ENCODE results near the gene CEP41. TPM values are rescaled to one million over a fixed set of nuclear protein-coding genes. Genes with fewer than 3 reads are reported as not detected.

CEP41 gene
- total RNA-seq, 1 donor, result 9.8 TPM

- Histone ChIP-seq H3K4me2 (ENCODE audit: insufficient read depth, low read length) (peak overlapping the region; percentile 51), H3K36me3 (ENCODE audit: insufficient read depth, low read length) (no peaks in the 10 kb centered on the region), H3K9me3 (ENCODE audit: low read depth, low read length) (no peaks in the 10 kb centered on the region), H3K27me3 (ENCODE audit: insufficient read depth, low read length) (peaks cover 4% of the 10 kb centered on the region), H2AFZ (ENCODE audit: low read length) (peak overlapping the region; percentile 9), H3K79me2 (ENCODE audit: insufficient read depth, low read length) (peaks cover 14% of the 10 kb centered on the region), H3K4me1 (ENCODE audit: insufficient read depth, low read length) (peaks cover 20% of the 10 kb centered on the region), H3K27ac (ENCODE audit: low read depth, low read length) (no peak overlapping the region), H4K20me1 (ENCODE audit: insufficient read depth, low read length) (no peaks in the 10 kb centered on the region), H3K4me3 (ENCODE audit: insufficient read depth, low read length) (no peak overlapping the region)
- TF ChIP-seq CTCF (IDR thresholded peaks at IDR 0.05; ENCODE audit: extremely low read depth, low read depth, low read length), result no peak
- DNase-seq (ENCODE audit: insufficient read length, low spot score, missing footprints), result peak; percentile 70
These were observed 47.8 kb upstream of the CEP41 start for GRCh38 chr7:130488392-130489139.

- Histone ChIP-seq H2AFZ (ENCODE audit: low read length) (no peak overlapping the region), H3K4me3 (ENCODE audit: insufficient read depth, low read length) (no peak overlapping the region), H3K79me2 (ENCODE audit: insufficient read depth, low read length) (no peaks in the 10 kb centered on the region), H3K36me3 (ENCODE audit: insufficient read depth, low read length) (no peaks in the 10 kb centered on the region), H3K9me3 (ENCODE audit: low read depth, low read length) (no peaks in the 10 kb centered on the region), H3K4me2 (ENCODE audit: insufficient read depth, low read length) (no peak overlapping the region), H3K4me1 (ENCODE audit: insufficient read depth, low read length) (peaks cover 25% of the 10 kb centered on the region), H3K27me3 (ENCODE audit: insufficient read depth, low read length) (peaks cover 4% of the 10 kb centered on the region), H4K20me1 (ENCODE audit: insufficient read depth, low read length) (no peaks in the 10 kb centered on the region), H3K27ac (ENCODE audit: low read depth, low read length) (no peak overlapping the region)
- TF ChIP-seq CTCF (IDR thresholded peaks at IDR 0.05; ENCODE audit: extremely low read depth, low read depth, low read length), result no peak
- DNase-seq (ENCODE audit: insufficient read length, low spot score, missing footprints), result peak; percentile 74
These were observed 46.2 kb upstream of the CEP41 start for GRCh38 chr7:130486954-130487436.

GRCh38 chr7:130486114-130486953 is 45.5 kb upstream of the CEP41 start:
- H3K4me2 ChIP-seq (ENCODE audit: insufficient read depth, low read length), result no peak overlapping the region
- H3K27ac ChIP-seq (ENCODE audit: low read depth, low read length), result no peak overlapping the region
- peaks cover 31% of the 10 kb centered on the region for H3K4me1 ChIP-seq (ENCODE audit: insufficient read depth, low read length)
- peak; percentile 62 for DNase-seq (ENCODE audit: insufficient read length, low spot score, missing footprints)
- no peaks in the 10 kb centered on the region for H3K79me2 ChIP-seq (ENCODE audit: insufficient read depth, low read length)
- H3K9me3 ChIP-seq (ENCODE audit: low read depth, low read length), result no peaks in the 10 kb centered on the region
- TF ChIP-seq CTCF (IDR thresholded peaks at IDR 0.05; ENCODE audit: extremely low read depth, low read depth, low read length), result peak; percentile 8
- peaks cover 4% of the 10 kb centered on the region for H3K27me3 ChIP-seq (ENCODE audit: insufficient read depth, low read length)
- no peak overlapping the region for H3K4me3 ChIP-seq (ENCODE audit: insufficient read depth, low read length)
- H2AFZ ChIP-seq (ENCODE audit: low read length), result peak overlapping the region; percentile 37
- no peaks in the 10 kb centered on the region for H3K36me3 ChIP-seq (ENCODE audit: insufficient read depth, low read length)
- H4K20me1 ChIP-seq (ENCODE audit: insufficient read depth, low read length), result no peaks in the 10 kb centered on the region

GRCh38 chr7:130485734-130486113 is 44.9 kb upstream of the CEP41 start:
- no peak overlapping the region for H3K27ac ChIP-seq (ENCODE audit: low read depth, low read length)
- H3K79me2 ChIP-seq (ENCODE audit: insufficient read depth, low read length), result no peaks in the 10 kb centered on the region
- no peaks in the 10 kb centered on the region for H3K9me3 ChIP-seq (ENCODE audit: low read depth, low read length)
- no peak for DNase-seq (ENCODE audit: insufficient read length, low spot score, missing footprints)
- H3K4me3 ChIP-seq (ENCODE audit: insufficient read depth, low read length), result no peak overlapping the region
- no peak overlapping the region for H3K4me2 ChIP-seq (ENCODE audit: insufficient read depth, low read length)
- H2AFZ ChIP-seq (ENCODE audit: low read length), result no peak overlapping the region
- H3K4me1 ChIP-seq (ENCODE audit: insufficient read depth, low read length), result peaks cover 31% of the 10 kb centered on the region
- no peaks in the 10 kb centered on the region for H4K20me1 ChIP-seq (ENCODE audit: insufficient read depth, low read length)
- TF ChIP-seq CTCF (IDR thresholded peaks at IDR 0.05; ENCODE audit: extremely low read depth, low read depth, low read length), result no peak
- peaks cover 4% of the 10 kb centered on the region for H3K27me3 ChIP-seq (ENCODE audit: insufficient read depth, low read length)
- no peaks in the 10 kb centered on the region for H3K36me3 ChIP-seq (ENCODE audit: insufficient read depth, low read length)
